ENCODE data around the gene TMEM151B.

DNA sequence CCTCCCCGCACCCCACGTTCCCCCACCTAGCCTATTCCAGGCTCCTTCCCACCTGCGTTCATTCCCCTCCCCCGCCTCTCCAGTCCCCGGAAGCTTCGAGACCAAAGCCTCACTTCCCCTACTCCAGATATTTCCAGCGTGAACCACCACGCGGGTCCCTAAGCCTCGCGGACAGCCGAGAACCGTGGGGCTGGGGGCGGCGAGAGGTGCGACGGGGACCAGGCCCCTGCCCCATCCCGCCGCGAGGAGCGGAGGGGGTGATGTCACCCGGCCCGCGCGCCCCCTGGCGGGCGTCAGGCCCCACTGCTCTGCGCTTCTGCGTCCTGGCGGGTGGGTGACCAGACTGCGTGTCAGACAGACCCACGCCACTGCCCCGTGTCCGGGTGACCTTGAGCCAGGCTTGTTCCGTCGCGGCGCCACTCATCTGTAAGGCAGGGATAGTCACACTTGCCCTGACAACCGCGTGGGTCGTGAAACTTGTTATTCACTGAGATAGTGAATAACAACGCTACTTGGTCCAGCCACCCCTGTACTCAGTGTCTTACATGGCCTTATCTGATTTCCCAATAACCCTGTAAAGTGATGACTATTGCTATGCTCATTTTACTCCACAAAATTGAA, 32.3 kb upstream of the TMEM151B start:
- TF ChIP-seq, protein P1, sequence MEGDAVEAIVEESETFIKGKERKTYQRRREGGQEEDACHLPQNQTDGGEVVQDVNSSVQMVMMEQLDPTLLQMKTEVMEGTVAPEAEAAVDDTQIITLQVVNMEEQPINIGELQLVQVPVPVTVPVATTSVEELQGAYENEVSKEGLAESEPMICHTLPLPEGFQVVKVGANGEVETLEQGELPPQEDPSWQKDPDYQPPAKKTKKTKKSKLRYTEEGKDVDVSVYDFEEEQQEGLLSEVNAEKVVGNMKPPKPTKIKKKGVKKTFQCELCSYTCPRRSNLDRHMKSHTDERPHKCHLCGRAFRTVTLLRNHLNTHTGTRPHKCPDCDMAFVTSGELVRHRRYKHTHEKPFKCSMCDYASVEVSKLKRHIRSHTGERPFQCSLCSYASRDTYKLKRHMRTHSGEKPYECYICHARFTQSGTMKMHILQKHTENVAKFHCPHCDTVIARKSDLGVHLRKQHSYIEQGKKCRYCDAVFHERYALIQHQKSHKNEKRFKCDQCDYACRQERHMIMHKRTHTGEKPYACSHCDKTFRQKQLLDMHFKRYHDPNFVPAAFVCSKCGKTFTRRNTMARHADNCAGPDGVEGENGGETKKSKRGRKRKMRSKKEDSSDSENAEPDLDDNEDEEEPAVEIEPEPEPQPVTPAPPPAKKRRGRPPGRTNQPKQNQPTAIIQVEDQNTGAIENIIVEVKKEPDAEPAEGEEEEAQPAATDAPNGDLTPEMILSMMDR (IDR thresholded peaks at IDR 0.05): peak; percentile 92 to 99 (median 97)
- TF ChIP-seq POLR2A (IDR thresholded peaks at IDR 0.05): peak; percentile 6 to 50
